SK-N-SH treated with all-trans-retinoic acid at 6 μM for 48 hours (cell line): Measurements from ENCODE around the gene ZSWIM5.

Source experiments
- ATAC-seq: fragments of 200-7000 bp; cut with Tn5 transposase; 3 replicates; pipeline ENCODE4 v1.9.1; 2020; ENCODE audit warnings: mild to moderate bottlenecking, moderate library complexity
- ARNTL ChIP-seq: fragments of 450-650 bp; formaldehyde crosslinking; IDR thresholded peaks from 2 replicates; pipeline ENCODE4 v1.5.0; 2020; ENCODE audit warnings: low read depth, mild to moderate bottlenecking, moderate library complexity, borderline replicate concordance
- BACH2 ChIP-seq: fragments of 250-450 bp; sonication (Bioruptor Pico); IDR thresholded peaks from 2 replicates; pipeline ENCODE4 v1.9.0; 2021; ENCODE audit warnings: mild to moderate bottlenecking, borderline replicate concordance
- CREB5 ChIP-seq: fragments of 250-450 bp; sonication (Bioruptor Pico); IDR thresholded peaks from 2 replicates; pipeline ENCODE4 v1.5.1; 2020; ENCODE audit warnings: low read depth, mild to moderate bottlenecking, moderate library complexity
- CSDC2 ChIP-seq: fragments of 250-450 bp; sonication (Bioruptor Pico); IDR thresholded peaks from 2 replicates; pipeline ENCODE4 v1.5.0; 2020; ENCODE audit warnings: mild to moderate bottlenecking, moderate library complexity
- CSRNP3 ChIP-seq: fragments of 250-450 bp; sonication (Bioruptor Pico); IDR thresholded peaks from 2 replicates; pipeline ENCODE4 v1.5.1; 2021; ENCODE audit warnings: mild to moderate bottlenecking, moderate library complexity
- ESRRG ChIP-seq: fragments of 250-450 bp; sonication (Bioruptor Pico); IDR thresholded peaks from 2 replicates; pipeline ENCODE4 v1.6.1; 2021; ENCODE audit warnings: mild to moderate bottlenecking
- GLIS3 ChIP-seq: fragments of 250-450 bp; sonication (Bioruptor Pico); IDR thresholded peaks from 2 replicates; pipeline ENCODE4 v1.5.0; 2020; ENCODE audit warnings: mild to moderate bottlenecking, moderate library complexity
- ISL1 ChIP-seq: fragments of 250-450 bp; sonication (Bioruptor Pico); IDR thresholded peaks from 2 replicates; pipeline ENCODE4 v2.1.2; 2022; ENCODE audit warnings: mild to moderate bottlenecking, moderate library complexity
- OSR1 ChIP-seq: fragments of 250-450 bp; sonication (Bioruptor Pico); IDR thresholded peaks from 2 replicates; pipeline ENCODE4 v1.8.0; 2022; ENCODE audit warnings: moderate library complexity, mild to moderate bottlenecking, inconsistent platforms
- PATZ1 ChIP-seq: fragments of 250-450 bp; sonication (Bioruptor Pico); IDR thresholded peaks from 2 replicates; pipeline ENCODE4 v1.8.0; 2020; ENCODE audit warnings: mild to moderate bottlenecking, moderate library complexity, borderline replicate concordance
- PPARA ChIP-seq: fragments of 250-450 bp; sonication (Bioruptor Pico); IDR thresholded peaks from 2 replicates; pipeline ENCODE4 v1.5.0; 2020; ENCODE audit warnings: mild to moderate bottlenecking, borderline replicate concordance
- RARB ChIP-seq: fragments of 250-450 bp; sonication (Bioruptor Pico); IDR thresholded peaks from 2 replicates; pipeline ENCODE4 v1.8.0; 2021; ENCODE audit warnings: mild to moderate bottlenecking, moderate library complexity
- SNAI2 ChIP-seq: fragments of 250-450 bp; sonication (Bioruptor Pico); IDR thresholded peaks from 2 replicates; pipeline ENCODE4 v1.5.0; 2020; ENCODE audit warnings: mild to moderate bottlenecking, moderate library complexity
- TCF4 ChIP-seq: fragments of 250-450 bp; sonication (Bioruptor Pico); IDR thresholded peaks from 2 replicates; pipeline ENCODE4 v1.8.0; 2021; ENCODE audit warnings: mild to moderate bottlenecking, moderate library complexity, borderline replicate concordance
- TOX ChIP-seq: fragments of 250-450 bp; sonication (Bioruptor Pico); IDR thresholded peaks from 2 replicates; pipeline ENCODE4 v1.8.0; 2021; ENCODE audit warnings: mild to moderate bottlenecking, moderate library complexity, borderline replicate concordance
- ZC3H10 ChIP-seq: fragments of 250-450 bp; sonication (Bioruptor Pico); IDR thresholded peaks from 2 replicates; pipeline ENCODE4 v1.5.1; 2021; ENCODE audit warnings: mild to moderate bottlenecking, moderate library complexity
- ZFP3 ChIP-seq: fragments of 250-450 bp; sonication (Bioruptor Pico); IDR thresholded peaks from 2 replicates; pipeline ENCODE4 v1.5.0; 2020; ENCODE audit warnings: mild to moderate bottlenecking, moderate library complexity
- ZFP30 ChIP-seq: fragments of 450-650 bp; formaldehyde crosslinking; IDR thresholded peaks from 2 replicates; pipeline ENCODE4 v1.5.0; 2022; ENCODE audit warnings: mild to moderate bottlenecking, moderate library complexity
- ZNF565 ChIP-seq: fragments of 450-650 bp; formaldehyde crosslinking; conservative IDR thresholded peaks from 2 replicates; pipeline ENCODE4 v1.5.0; 2020; ENCODE audit warnings: low read depth, mild to moderate bottlenecking, moderate library complexity
- ZNF70 ChIP-seq: fragments of 450-650 bp; formaldehyde crosslinking; IDR thresholded peaks from 2 replicates; pipeline ENCODE4 v1.5.0; 2020; ENCODE audit warnings: mild to moderate bottlenecking, moderate library complexity
- ZNF8 ChIP-seq: fragments of 450-650 bp; formaldehyde crosslinking; IDR thresholded peaks from 2 replicates; pipeline ENCODE4 v1.5.0; 2020; ENCODE audit warnings: mild to moderate bottlenecking, moderate library complexity
- TF ChIP-seq, protein P1 (sequence below): fragments of 250-450 bp; sonication (Bioruptor Pico); IDR thresholded peaks from 2 replicates; pipeline ENCODE4 v1.8.0; 2021; ENCODE audit warnings: low read depth, mild to moderate bottlenecking, moderate library complexity, borderline replicate concordance
- TF ChIP-seq, protein P2 (sequence below): fragments of 250-450 bp; sonication (Bioruptor Pico); IDR thresholded peaks from 2 replicates; pipeline ENCODE4 v1.5.0; 2020; ENCODE audit warnings: mild to moderate bottlenecking, moderate library complexity

ZSWIM5 gene

GRCh38 chr1:45215485-45216199 lies 9.2 kb upstream of the ZSWIM5 start:
- ATAC-seq, result no peak
- TF ChIP-seq CSDC2 (CRISPR knock-in tag), result no peak
- no peak for TF ChIP-seq ZFP3
- no peak for TF ChIP-seq GLIS3 (CRISPR knock-in tag)
- TF ChIP-seq TOX (CRISPR knock-in tag), result no peak
- TF ChIP-seq CREB5, result no peak
- no peak for TF ChIP-seq CSRNP3 (CRISPR knock-in tag)
- no peak for TF ChIP-seq TCF4 (CRISPR knock-in tag)
- no peak for TF ChIP-seq PPARA (CRISPR knock-in tag)
- no peak for TF ChIP-seq ZC3H10 (CRISPR knock-in tag)
- TF ChIP-seq PATZ1 (CRISPR knock-in tag), result no peak
- no peak for TF ChIP-seq ISL1 (CRISPR knock-in tag)
- TF ChIP-seq, protein P1, sequence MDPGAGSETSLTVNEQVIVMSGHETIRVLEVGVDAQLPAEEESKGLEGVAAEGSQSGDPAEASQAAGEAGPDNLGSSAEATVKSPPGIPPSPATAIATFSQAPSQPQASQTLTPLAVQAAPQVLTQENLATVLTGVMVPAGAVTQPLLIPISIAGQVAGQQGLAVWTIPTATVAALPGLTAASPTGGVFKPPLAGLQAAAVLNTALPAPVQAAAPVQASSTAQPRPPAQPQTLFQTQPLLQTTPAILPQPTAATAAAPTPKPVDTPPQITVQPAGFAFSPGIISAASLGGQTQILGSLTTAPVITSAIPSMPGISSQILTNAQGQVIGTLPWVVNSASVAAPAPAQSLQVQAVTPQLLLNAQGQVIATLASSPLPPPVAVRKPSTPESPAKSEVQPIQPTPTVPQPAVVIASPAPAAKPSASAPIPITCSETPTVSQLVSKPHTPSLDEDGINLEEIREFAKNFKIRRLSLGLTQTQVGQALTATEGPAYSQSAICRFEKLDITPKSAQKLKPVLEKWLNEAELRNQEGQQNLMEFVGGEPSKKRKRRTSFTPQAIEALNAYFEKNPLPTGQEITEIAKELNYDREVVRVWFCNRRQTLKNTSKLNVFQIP, result no peak
- no peak for TF ChIP-seq ARNTL (CRISPR knock-in tag)
- no peak for TF ChIP-seq ESRRG (CRISPR knock-in tag)
- TF ChIP-seq BACH2, result no peak
- no peak for TF ChIP-seq SNAI2 (CRISPR knock-in tag)
- no peak for TF ChIP-seq ZNF565 (CRISPR knock-in tag)
- TF ChIP-seq ZNF70, result no peak
- TF ChIP-seq RARB, result no peak
- no peak for TF ChIP-seq ZNF8 (CRISPR knock-in tag)

DNA sequence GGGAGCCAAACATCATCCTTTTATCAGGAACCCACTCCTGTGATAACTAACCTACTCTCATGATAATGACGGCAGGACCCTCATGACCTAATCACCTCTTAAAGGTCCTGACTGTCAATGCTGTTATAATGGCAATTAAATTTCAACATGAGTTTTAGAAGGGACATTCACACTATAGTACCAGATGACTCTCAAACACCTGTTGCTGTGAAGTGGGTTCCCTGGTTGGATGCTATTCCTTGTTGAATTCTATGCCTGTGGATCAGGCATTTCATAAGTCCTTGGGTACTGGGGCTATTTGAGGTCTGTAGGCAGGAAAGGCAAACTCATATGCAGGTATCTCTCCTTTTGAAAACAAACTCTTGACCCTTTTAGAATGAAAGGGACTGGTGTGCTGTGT lies 7.5 kb upstream of the ZSWIM5 start:
- no peak for ATAC-seq
- TF ChIP-seq ZFP3, result no peak
- TF ChIP-seq CSRNP3 (CRISPR knock-in tag), result no peak
- no peak for TF ChIP-seq OSR1
- TF ChIP-seq ZNF70, result no peak
- TF ChIP-seq, protein P1, result no peak
- TF ChIP-seq ZFP30 (CRISPR knock-in tag), result no peak
- TF ChIP-seq CREB5, result no peak
- TF ChIP-seq SNAI2 (CRISPR knock-in tag), result no peak
- no peak for TF ChIP-seq TOX (CRISPR knock-in tag)
- TF ChIP-seq ISL1 (CRISPR knock-in tag), result no peak
- TF ChIP-seq GLIS3 (CRISPR knock-in tag), result no peak
- no peak for TF ChIP-seq PATZ1 (CRISPR knock-in tag)
- TF ChIP-seq TCF4 (CRISPR knock-in tag), result no peak
- TF ChIP-seq ZNF8 (CRISPR knock-in tag), result no peak
- TF ChIP-seq, protein P2, sequence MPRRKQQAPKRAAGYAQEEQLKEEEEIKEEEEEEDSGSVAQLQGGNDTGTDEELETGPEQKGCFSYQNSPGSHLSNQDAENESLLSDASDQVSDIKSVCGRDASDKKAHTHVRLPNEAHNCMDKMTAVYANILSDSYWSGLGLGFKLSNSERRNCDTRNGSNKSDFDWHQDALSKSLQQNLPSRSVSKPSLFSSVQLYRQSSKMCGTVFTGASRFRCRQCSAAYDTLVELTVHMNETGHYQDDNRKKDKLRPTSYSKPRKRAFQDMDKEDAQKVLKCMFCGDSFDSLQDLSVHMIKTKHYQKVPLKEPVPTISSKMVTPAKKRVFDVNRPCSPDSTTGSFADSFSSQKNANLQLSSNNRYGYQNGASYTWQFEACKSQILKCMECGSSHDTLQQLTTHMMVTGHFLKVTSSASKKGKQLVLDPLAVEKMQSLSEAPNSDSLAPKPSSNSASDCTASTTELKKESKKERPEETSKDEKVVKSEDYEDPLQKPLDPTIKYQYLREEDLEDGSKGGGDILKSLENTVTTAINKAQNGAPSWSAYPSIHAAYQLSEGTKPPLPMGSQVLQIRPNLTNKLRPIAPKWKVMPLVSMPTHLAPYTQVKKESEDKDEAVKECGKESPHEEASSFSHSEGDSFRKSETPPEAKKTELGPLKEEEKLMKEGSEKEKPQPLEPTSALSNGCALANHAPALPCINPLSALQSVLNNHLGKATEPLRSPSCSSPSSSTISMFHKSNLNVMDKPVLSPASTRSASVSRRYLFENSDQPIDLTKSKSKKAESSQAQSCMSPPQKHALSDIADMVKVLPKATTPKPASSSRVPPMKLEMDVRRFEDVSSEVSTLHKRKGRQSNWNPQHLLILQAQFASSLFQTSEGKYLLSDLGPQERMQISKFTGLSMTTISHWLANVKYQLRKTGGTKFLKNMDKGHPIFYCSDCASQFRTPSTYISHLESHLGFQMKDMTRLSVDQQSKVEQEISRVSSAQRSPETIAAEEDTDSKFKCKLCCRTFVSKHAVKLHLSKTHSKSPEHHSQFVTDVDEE, result no peak
- TF ChIP-seq ESRRG (CRISPR knock-in tag), result no peak
- no peak for TF ChIP-seq CSDC2 (CRISPR knock-in tag)
- TF ChIP-seq, all 23 proteins: peak for 0
